DND-41 (cell line): ENCODE measurements around the gene MRM2.

ENCODE experiments used
- ATAC-seq: fragments of 200-7000 bp; cut with Tn5 transposase; 3 replicates; pipeline ENCODE4 v1.9.1; 2021; ENCODE audit warnings: low read depth; ENCODE audit not compliant: insufficient read depth
- DNase-seq: peaks from one replicate; pipeline ENCODE4 v3.0.0-alpha.2; 2020
- H2AFZ ChIP-seq: 2 replicates; pipeline ENCODE4 v1.6.0; 2012; ENCODE audit warnings: low read depth, low read length
- H3K27ac ChIP-seq: 2 replicates; pipeline ENCODE4 v1.5.1; 2012; ENCODE audit warnings: low read length, inconsistent platforms
- H3K27me3 ChIP-seq: fragments of 200-600 bp; sonication (generic); 2 replicates; pipeline ENCODE4 v1.6.0; 2012; ENCODE audit warnings: low read length, mild to moderate bottlenecking, inconsistent platforms; ENCODE audit not compliant: insufficient read depth, poor library complexity
- H3K36me3 ChIP-seq: 2 replicates; pipeline ENCODE4 v1.5.1; 2012; ENCODE audit warnings: low read length, inconsistent platforms; ENCODE audit not compliant: insufficient read depth
- H3K4me1 ChIP-seq: 2 replicates; pipeline ENCODE4 v1.5.1; 2012; ENCODE audit warnings: mild to moderate bottlenecking, low read length; ENCODE audit not compliant: insufficient read depth
- H3K4me2 ChIP-seq: 2 replicates; pipeline ENCODE4 v1.6.0; 2012; ENCODE audit warnings: mild to moderate bottlenecking, moderate library complexity, low read length, inconsistent platforms; ENCODE audit not compliant: insufficient read depth
- H3K4me3 ChIP-seq, 2 experiments: fragments of 200-600 bp in 1 of 2; shearing (Covaris generic) in 1 of 2; 2 replicates each; pipeline ENCODE4 v1.5.1; 2012 to 2016; ENCODE audit warnings: inconsistent platforms in 2 of 2, low read length in 2 of 2, mild to moderate bottlenecking in 2 of 2, low read depth in 1 of 2, moderate library complexity in 1 of 2
- H3K79me2 ChIP-seq: 2 replicates; pipeline ENCODE4 v1.6.0; 2012; ENCODE audit warnings: low read length, inconsistent platforms; ENCODE audit not compliant: insufficient read depth
- H3K9ac ChIP-seq: 2 replicates; pipeline ENCODE4 v1.6.0; 2012; ENCODE audit warnings: low read depth, mild to moderate bottlenecking, inconsistent platforms, low read length, moderate library complexity
- H3K9me3 ChIP-seq: 2 replicates; pipeline ENCODE4 v1.5.1; 2012; ENCODE audit warnings: low read length, moderate library complexity, mild to moderate bottlenecking, inconsistent platforms; ENCODE audit not compliant: insufficient read depth, severe bottlenecking
- H4K20me1 ChIP-seq: 2 replicates; pipeline ENCODE4 v1.6.0; 2012; ENCODE audit warnings: low read length; ENCODE audit not compliant: insufficient read depth
- EZH2 ChIP-seq: IDR thresholded peaks from 3 replicates; pipeline ENCODE4 v1.6.1; 2012; ENCODE audit warnings: borderline replicate concordance, low read depth, mild to moderate bottlenecking, moderate library complexity, low read length, inconsistent platforms; ENCODE audit not compliant: severe bottlenecking
- TF ChIP-seq, protein P1 (sequence below): IDR thresholded peaks from 2 replicates; pipeline ENCODE4 v1.5.1; 2012; ENCODE audit warnings: borderline replicate concordance, low read length, moderate library complexity, mild to moderate bottlenecking; ENCODE audit not compliant: poor library complexity, severe bottlenecking; ENCODE audit errors: extremely low read depth

Gene MRM2

DNA sequence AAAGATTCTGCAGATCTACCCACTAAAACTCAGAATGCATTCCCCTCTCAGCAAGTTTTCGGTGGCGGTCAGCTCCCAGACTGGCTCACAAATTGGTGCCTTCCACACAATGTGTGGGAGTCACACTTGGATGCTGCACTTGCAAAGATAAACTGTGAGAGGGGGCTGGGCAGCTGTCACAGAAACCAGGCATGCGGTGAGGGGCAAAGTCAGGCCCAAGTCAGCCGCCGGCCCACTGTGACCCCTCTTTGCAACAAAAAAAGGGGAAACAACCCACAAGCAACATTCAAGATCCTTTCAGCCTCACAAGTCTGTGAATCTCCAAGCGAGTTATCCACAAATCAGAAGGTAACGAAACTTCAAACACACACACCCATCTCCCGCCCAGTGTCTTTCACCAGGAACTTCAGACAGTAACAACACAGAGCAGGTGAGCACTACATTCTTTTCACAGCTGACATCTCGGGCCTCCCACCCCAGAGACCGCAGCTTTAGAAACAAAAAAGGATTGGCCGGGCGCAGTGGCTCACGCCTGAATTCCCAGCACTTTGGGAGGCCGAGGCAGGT lies 40.3 kb upstream of the MRM2 start:
- H3K27me3 ChIP-seq = no peaks in the 10 kb centered on the region
- DNase-seq (no peak), ATAC-seq (no peak)
- H3K79me2 ChIP-seq = peaks cover 29% of the 10 kb centered on the region
- no peak overlapping the region for H3K4me3 ChIP-seq
- TF ChIP-seq, protein P1, sequence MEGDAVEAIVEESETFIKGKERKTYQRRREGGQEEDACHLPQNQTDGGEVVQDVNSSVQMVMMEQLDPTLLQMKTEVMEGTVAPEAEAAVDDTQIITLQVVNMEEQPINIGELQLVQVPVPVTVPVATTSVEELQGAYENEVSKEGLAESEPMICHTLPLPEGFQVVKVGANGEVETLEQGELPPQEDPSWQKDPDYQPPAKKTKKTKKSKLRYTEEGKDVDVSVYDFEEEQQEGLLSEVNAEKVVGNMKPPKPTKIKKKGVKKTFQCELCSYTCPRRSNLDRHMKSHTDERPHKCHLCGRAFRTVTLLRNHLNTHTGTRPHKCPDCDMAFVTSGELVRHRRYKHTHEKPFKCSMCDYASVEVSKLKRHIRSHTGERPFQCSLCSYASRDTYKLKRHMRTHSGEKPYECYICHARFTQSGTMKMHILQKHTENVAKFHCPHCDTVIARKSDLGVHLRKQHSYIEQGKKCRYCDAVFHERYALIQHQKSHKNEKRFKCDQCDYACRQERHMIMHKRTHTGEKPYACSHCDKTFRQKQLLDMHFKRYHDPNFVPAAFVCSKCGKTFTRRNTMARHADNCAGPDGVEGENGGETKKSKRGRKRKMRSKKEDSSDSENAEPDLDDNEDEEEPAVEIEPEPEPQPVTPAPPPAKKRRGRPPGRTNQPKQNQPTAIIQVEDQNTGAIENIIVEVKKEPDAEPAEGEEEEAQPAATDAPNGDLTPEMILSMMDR = no peak
- TF ChIP-seq EZH2 = no peak
- no peak overlapping the region for H2AFZ ChIP-seq
- H3K36me3 ChIP-seq = no peaks in the 10 kb centered on the region
- no peak overlapping the region for H3K27ac ChIP-seq
- H3K9ac ChIP-seq = no peak overlapping the region
- H3K4me1 ChIP-seq = no peaks in the 10 kb centered on the region
- no peak overlapping the region for H3K4me2 ChIP-seq
- no peaks in the 10 kb centered on the region for H3K9me3 ChIP-seq
- peaks cover 23% of the 10 kb centered on the region; the same call in 1 of the 2 replicates for H4K20me1 ChIP-seq

DNA sequence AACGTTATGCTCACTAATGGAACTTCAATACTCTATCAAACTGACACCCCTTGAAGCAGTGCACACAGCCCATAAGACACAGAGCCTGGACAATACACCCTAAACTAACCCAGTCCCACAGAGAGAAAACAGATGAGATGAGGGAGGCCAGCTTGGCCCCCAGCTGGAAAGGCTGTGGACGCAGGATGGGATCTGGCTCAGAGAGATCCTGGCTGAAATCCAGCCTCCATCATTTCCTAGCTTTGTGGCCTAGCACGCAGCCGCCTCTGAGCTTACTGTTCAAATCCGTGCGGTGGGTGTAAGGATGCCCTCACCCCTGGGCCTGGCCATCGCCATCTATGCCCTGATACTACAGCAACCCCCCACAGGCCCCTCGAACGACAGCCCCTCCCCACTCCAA lies 39.5 kb upstream of the MRM2 start:
- no peaks in the 10 kb centered on the region for H3K9me3 ChIP-seq
- H3K9ac ChIP-seq = no peak overlapping the region
- DNase-seq (no peak), ATAC-seq (no peak)
- H3K4me2 ChIP-seq = no peak overlapping the region
- H3K36me3 ChIP-seq = no peaks in the 10 kb centered on the region; the same call in 1 of the 2 replicates
- no peak overlapping the region for H2AFZ ChIP-seq
- no peak for TF ChIP-seq EZH2
- TF ChIP-seq, protein P1 = no peak
- no peak overlapping the region for H3K27ac ChIP-seq
- H3K27me3 ChIP-seq = no peaks in the 10 kb centered on the region
- peaks cover 27% of the 10 kb centered on the region; the same call in 1 of the 2 replicates for H4K20me1 ChIP-seq
- H3K79me2 ChIP-seq = peaks cover 31% of the 10 kb centered on the region
- no peak overlapping the region for H3K4me3 ChIP-seq
- no peaks in the 10 kb centered on the region for H3K4me1 ChIP-seq

DNA sequence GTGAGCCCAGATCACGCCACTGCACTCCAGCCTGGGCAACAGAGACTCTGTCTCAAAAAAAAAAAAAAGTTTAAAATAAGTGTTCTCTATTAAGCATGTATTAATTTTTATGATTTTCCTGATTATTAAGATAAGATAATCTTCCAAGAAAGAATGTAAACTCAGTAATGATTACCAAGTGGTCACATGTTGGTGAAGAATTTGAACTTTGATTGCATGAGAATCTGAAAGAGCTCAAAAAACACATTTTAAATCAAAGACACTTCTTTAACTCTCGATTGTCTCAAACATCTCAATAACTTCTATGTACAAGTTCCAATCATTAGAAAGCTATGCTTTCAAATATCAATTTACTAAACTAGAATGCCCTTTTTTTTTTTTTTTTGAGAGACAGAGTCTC lies 38.4 kb upstream of the MRM2 start:
- Histone ChIP-seq H3K9ac (no peak overlapping the region), H3K36me3 (peaks cover 4% of the 10 kb centered on the region; the same call in 1 of the 2 replicates), H3K4me2 (no peak overlapping the region), H3K27me3 (no peaks in the 10 kb centered on the region), H3K79me2 (peaks cover 29% of the 10 kb centered on the region), H3K4me3 (no peak overlapping the region), H4K20me1 (peaks cover 31% of the 10 kb centered on the region; the same call in 1 of the 2 replicates), H2AFZ (no peak overlapping the region), H3K9me3 (no peaks in the 10 kb centered on the region), H3K4me1 (no peaks in the 10 kb centered on the region), H3K27ac (no peak overlapping the region)
- DNase-seq (no peak), ATAC-seq (no peak)
- TF ChIP-seq EZH2 = no peak
- TF ChIP-seq, protein P1 = no peak
